Osteoblast (primary cell): ENCODE results near the gene SLC22A3. TPM values are rescaled to one million over a fixed set of nuclear protein-coding genes. Genes with fewer than 3 reads are reported as not detected.
"Not testable (repeated sequence)": the region's sequence is repeated elsewhere in the genome, so short reads cannot be mapped to it uniquely, and the experiment has no call there.

Source experiments
- DNase-seq: peaks from one replicate; pipeline ENCODE4 v3.0.0; 2011; ENCODE audit warnings: low spot score, mixed read lengths; ENCODE audit not compliant: insufficient read length; ENCODE audit errors: missing footprints
- H2AFZ ChIP-seq: 2 replicates; pipeline ENCODE4 v1.6.0; 2011; ENCODE audit warnings: mild to moderate bottlenecking, low read length
- H3K27ac ChIP-seq: 2 replicates; pipeline ENCODE4 v1.5.1; 2011; ENCODE audit warnings: mild to moderate bottlenecking, low read depth, low read length, moderate library complexity
- H3K27me3 ChIP-seq: 2 replicates; pipeline ENCODE4 v1.6.0; 2012; ENCODE audit warnings: mild to moderate bottlenecking, control low read depth, inconsistent platforms, low read length, moderate library complexity; ENCODE audit not compliant: insufficient read depth
- H3K36me3 ChIP-seq: 2 replicates; pipeline ENCODE4 v1.5.1; 2011; ENCODE audit warnings: mild to moderate bottlenecking, low read length, control low read depth, moderate library complexity; ENCODE audit not compliant: insufficient read depth
- H3K4me1 ChIP-seq: 2 replicates; pipeline ENCODE4 v1.5.1; 2011; ENCODE audit warnings: mild to moderate bottlenecking, low read length, control low read depth, moderate library complexity; ENCODE audit not compliant: insufficient read depth
- H3K4me2 ChIP-seq: 2 replicates; pipeline ENCODE4 v1.6.0; 2011; ENCODE audit warnings: mild to moderate bottlenecking, low read length; ENCODE audit not compliant: insufficient read depth
- H3K4me3 ChIP-seq: fragments of 200-600 bp; sonication (generic); 3 replicates; pipeline ENCODE4 v1.5.1; 2012; ENCODE audit warnings: mild to moderate bottlenecking, low read length, inconsistent platforms; ENCODE audit not compliant: insufficient read depth
- H3K79me2 ChIP-seq: 2 replicates; pipeline ENCODE4 v1.6.0; 2012; ENCODE audit warnings: mild to moderate bottlenecking, low read length, control low read depth, inconsistent platforms; ENCODE audit not compliant: insufficient read depth
- H3K9me3 ChIP-seq: 2 replicates; pipeline ENCODE4 v1.5.1; 2011; ENCODE audit warnings: low read depth, low read length, control low read depth
- H4K20me1 ChIP-seq: 2 replicates; pipeline ENCODE4 v1.6.0; 2012; ENCODE audit warnings: mild to moderate bottlenecking, low read length, control low read depth; ENCODE audit not compliant: insufficient read depth
- total RNA-seq: library from RNA; depleted of rRNA; stranded (reverse); fragments of >200 nt; gene quantifications from 2 replicates; pipeline ENCODE4 v1.2.3, GENCODE V29; 2012
- TF ChIP-seq, protein P1 (sequence below): IDR thresholded peaks from 2 replicates; pipeline ENCODE4 v1.5.1; 2011; ENCODE audit warnings: mild to moderate bottlenecking, low read depth, low read length, moderate library complexity; ENCODE audit errors: extremely low read depth

SLC22A3 gene
- total RNA-seq, 1 donor = 22.1 TPM

DNA sequence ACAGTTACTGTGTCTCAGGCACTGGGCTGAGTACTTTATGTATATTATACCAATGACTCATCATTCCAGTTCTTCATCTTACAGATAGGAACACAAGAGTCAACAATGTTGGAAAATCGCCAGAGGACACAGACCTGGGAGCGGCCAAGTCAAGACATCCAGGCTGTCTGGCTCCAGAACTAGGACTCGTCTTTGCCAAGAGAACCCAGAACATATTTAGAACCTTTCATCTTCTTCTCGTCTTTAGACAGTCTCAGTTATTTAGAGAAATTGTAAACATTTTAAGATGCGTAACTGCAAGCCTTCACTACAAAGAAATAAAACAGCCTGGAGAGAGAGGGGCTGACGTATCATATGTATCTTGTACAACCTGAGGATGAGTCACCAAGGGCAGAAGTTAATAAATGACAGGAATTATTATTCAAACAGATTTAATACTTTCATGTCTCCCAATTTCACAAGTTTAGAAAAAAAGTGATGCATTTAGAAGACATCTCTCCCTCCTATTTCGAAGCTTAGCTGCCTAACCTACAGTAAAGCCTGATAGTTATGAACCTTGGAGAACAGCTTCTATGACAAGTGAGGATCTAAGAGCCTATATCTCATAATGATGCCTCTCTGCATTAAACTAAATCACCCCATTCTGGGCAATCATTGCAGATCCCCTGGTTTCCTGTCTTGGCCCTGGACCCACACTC, 43.4 kb downstream of the SLC22A3 start:
- Histone ChIP-seq H3K36me3 (no peaks in the 10 kb centered on the region), H3K27me3 (no peaks in the 10 kb centered on the region), H3K9me3 (no peaks in the 10 kb centered on the region), H4K20me1 (no peaks in the 10 kb centered on the region), H3K4me1 (no peaks in the 10 kb centered on the region), H3K79me2 (no peaks in the 10 kb centered on the region), H3K27ac (no peak overlapping the region), H3K4me2 (no peak overlapping the region), H3K4me3 (no peak overlapping the region), H2AFZ (no peak overlapping the region)
- TF ChIP-seq, protein P1, sequence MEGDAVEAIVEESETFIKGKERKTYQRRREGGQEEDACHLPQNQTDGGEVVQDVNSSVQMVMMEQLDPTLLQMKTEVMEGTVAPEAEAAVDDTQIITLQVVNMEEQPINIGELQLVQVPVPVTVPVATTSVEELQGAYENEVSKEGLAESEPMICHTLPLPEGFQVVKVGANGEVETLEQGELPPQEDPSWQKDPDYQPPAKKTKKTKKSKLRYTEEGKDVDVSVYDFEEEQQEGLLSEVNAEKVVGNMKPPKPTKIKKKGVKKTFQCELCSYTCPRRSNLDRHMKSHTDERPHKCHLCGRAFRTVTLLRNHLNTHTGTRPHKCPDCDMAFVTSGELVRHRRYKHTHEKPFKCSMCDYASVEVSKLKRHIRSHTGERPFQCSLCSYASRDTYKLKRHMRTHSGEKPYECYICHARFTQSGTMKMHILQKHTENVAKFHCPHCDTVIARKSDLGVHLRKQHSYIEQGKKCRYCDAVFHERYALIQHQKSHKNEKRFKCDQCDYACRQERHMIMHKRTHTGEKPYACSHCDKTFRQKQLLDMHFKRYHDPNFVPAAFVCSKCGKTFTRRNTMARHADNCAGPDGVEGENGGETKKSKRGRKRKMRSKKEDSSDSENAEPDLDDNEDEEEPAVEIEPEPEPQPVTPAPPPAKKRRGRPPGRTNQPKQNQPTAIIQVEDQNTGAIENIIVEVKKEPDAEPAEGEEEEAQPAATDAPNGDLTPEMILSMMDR = no peak
- no peak for DNase-seq

DNA sequence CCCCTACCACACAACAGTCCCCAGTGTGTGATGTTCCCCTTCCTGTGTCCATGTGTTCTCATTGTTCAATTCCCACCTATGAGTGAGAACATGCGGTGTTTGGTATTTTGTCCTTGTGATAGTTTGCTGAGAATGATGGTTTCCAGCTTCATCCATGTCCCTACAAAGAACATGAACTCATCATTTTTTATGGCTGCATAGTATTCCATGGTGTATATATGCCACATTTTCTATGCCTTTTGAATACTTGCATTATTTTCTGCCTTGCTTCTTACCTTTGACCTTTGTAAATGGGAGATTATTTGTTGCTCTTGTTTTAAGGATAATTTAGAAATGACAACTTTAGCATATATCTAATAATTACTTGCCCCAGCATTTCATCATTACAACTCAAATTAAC, 45.3 kb downstream of the SLC22A3 start:
- H3K79me2 ChIP-seq, H3K36me3 ChIP-seq, H3K4me2 ChIP-seq, H2AFZ ChIP-seq, H4K20me1 ChIP-seq, DNase-seq, H3K27me3 ChIP-seq, H3K4me3 ChIP-seq, H3K9me3 ChIP-seq, H3K27ac ChIP-seq, H3K4me1 ChIP-seq: not testable (repeated sequence)

DNA sequence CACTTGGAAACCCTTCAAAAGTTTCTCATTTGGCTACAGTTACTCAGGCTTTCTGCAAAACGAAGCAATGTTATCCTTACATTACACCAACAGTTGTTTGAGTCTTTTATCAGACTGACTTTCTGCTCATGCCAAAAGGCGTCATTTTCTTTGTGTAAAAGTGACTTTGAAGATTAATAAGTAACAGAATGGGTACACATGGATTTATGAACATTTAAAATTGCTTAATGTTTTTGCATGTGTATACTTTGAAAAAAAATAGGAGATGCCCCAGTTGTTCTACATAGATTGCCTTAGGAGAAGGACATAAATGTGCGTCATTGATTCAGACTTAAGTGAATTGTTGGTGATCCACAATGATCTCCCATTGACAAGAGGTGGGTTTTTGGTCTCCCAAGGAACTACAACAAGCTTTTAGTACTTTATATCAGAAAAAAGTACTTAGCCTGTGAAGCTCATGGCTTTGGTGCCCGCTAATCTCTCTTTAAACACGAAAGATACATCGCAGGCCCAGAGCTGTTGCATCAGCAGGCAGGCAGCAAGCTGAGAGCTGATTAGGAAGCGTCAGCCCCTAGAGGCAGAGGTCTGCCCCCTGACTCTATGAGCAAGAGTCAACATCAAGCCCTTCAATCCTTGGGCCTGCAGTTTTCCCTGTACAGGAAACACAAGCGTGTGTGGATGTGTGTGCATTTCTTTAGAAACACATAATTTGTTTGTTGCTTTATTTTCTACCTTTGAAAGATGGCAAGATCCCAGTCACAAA, 45.9 kb downstream of the SLC22A3 start:
- Histone ChIP-seq H3K36me3 (no peaks in the 10 kb centered on the region), H4K20me1 (no peaks in the 10 kb centered on the region), H3K27me3 (no peaks in the 10 kb centered on the region), H3K4me1 (no peaks in the 10 kb centered on the region), H2AFZ (no peak overlapping the region), H3K79me2 (no peaks in the 10 kb centered on the region), H3K9me3 (no peaks in the 10 kb centered on the region), H3K4me2 (no peak overlapping the region), H3K27ac (no peak overlapping the region), H3K4me3 (no peak overlapping the region)
- TF ChIP-seq, protein P1 = no peak
- DNase-seq = no peak

DNA sequence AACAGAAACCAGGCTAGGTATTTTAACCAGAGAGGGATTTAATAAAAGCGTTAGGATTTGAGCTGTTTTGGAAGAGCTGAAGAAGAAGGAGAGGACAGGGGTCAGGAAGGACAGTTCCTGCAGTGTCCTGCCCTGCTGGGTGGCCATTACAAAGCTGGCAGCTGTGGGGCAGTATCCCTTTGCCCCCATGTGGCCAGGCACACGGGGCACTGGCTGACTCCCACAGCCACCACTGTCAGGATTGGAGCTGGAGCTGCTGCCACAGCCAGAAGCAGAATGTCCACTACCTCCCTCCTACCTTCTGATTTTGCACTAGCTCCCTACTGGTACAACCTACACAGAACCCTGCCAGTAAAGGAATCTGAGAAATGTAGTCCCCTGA, 46.5 kb downstream of the SLC22A3 start:
- no peaks in the 10 kb centered on the region for H3K9me3 ChIP-seq
- H3K27ac ChIP-seq = no peak overlapping the region
- no peaks in the 10 kb centered on the region for H4K20me1 ChIP-seq
- no peaks in the 10 kb centered on the region for H3K27me3 ChIP-seq
- DNase-seq = no peak
- no peaks in the 10 kb centered on the region for H3K79me2 ChIP-seq
- H2AFZ ChIP-seq = no peak overlapping the region
- no peak overlapping the region for H3K4me3 ChIP-seq
- TF ChIP-seq, protein P1 = no peak
- H3K36me3 ChIP-seq = no peaks in the 10 kb centered on the region
- no peaks in the 10 kb centered on the region for H3K4me1 ChIP-seq
- no peak overlapping the region for H3K4me2 ChIP-seq
